Psoas muscle (tissue), 8 donors: Measurements from ENCODE around the gene CSTPP1. TPM values are rescaled to one million over a fixed set of nuclear protein-coding genes. Genes with fewer than 3 reads are reported as not detected.
"Not testable (repeated sequence)": the region's sequence is repeated elsewhere in the genome, so short reads cannot be mapped to it uniquely, and the experiment has no call there.

Source experiments
- ATAC-seq, 4 donors: fragments of 200-7000 bp; cut with Tn5 transposase; one replicate each; pipeline ENCODE4 v1.9.1; 2020; ENCODE audit warnings: moderate library complexity in 3 of 4, mild to moderate bottlenecking in 2 of 4
- DNase-seq, 2 donors: peaks; one replicate each; pipeline ENCODE4 v3.0.0-alpha.2; 2020
- H3K27ac ChIP-seq: fragments of 200-600 bp; one replicate; pipeline ENCODE4 v1.8.0; 2022
- H3K27me3 ChIP-seq, 3 donors: fragments of 200-600 bp in 1 of 3; one replicate each; pipeline versions ENCODE4 v1.6.1 to v1.8.0; 2013 to 2022; ENCODE audit warnings: low read length in 2 of 3, mild to moderate bottlenecking in 2 of 3, moderate library complexity in 1 of 3; ENCODE audit not compliant: insufficient read depth in 3 of 3
- H3K36me3 ChIP-seq, 2 donors: fragments of 200-600 bp in 1 of 2; one replicate each; pipeline versions ENCODE4 v1.6.1 to v1.8.0; 2013 to 2022; ENCODE audit warnings: low read depth in 1 of 2, mild to moderate bottlenecking in 1 of 2, moderate library complexity in 1 of 2; ENCODE audit not compliant: insufficient read depth in 1 of 2
- H3K4me1 ChIP-seq: fragments of 200-600 bp; one replicate; pipeline ENCODE4 v1.8.0; 2022
- H3K4me3 ChIP-seq: fragments of 200-600 bp; one replicate; pipeline ENCODE4 v1.8.0; 2022; ENCODE audit warnings: mild to moderate bottlenecking
- H3K9me3 ChIP-seq: fragments of 200-600 bp; one replicate; pipeline ENCODE4 v1.8.0; 2022
- WGBS, 3 donors: extraction: QIAGEN DNeasy Blood & Tissue Kit; methylation state at CpG; one replicate each; pipeline versions ENCODE4 v1.1.6 to v1.1.7; 2013; 5-methylcytosine and 5-hydroxymethylcytosine counted together
- intact Hi-C, 2 donors: fragments of 100-400 bp; cut with DNase I; formaldehyde crosslinking; loops; one replicate each; pipeline versions ENCODE4 v1.11.0 to v1.14.2; 2022
- polyA plus RNA-seq, 3 donors: library from polyadenylated mRNA; stranded (reverse); fragments of 200-250 nt; gene quantifications; one replicate each; pipeline ENCODE4 v1.2.3, GENCODE V29; 2013
- total RNA-seq, 4 donors: library from RNA; stranded (reverse); fragmentation: NEBNext Ultra II Directional in 2 of 4; extraction: Animal tissue kit (Norgen Biotek cat#: 25700) in 2 of 4; gene quantifications; one replicate each; pipeline versions ENCODE4 v1.2.1 to v1.2.4, GENCODE V29; 2021 to 2023
- TF ChIP-seq, protein P1 (sequence below): fragments of 200-600 bp; IDR thresholded peaks from one replicate; pipeline ENCODE4 v1.8.0; 2022; ENCODE audit warnings: antibody characterized with exemption
- donor health status: healthy with polysubstance abuse.
- donor health status: DM: no; HTN: no; CAD: no; lungs with moderate emphysema.
- donor health status: Bipolar disorder and iron deficiency.
- donor health status: healthy.
- donor health status: DM: yes; HTN: yes; CAD: no.
- donor health status: DM: no; HTN: no; CAD: no.
- donor health status: DM: no; HTN: no; CAD: no.
- donor health status: DM: yes; HTN: yes; CAD: no.

The CSTPP1 gene
- total and polyA plus RNA-seq, 7 donors = 5.1 to 10.0 (median 6.9) TPM

DNA sequence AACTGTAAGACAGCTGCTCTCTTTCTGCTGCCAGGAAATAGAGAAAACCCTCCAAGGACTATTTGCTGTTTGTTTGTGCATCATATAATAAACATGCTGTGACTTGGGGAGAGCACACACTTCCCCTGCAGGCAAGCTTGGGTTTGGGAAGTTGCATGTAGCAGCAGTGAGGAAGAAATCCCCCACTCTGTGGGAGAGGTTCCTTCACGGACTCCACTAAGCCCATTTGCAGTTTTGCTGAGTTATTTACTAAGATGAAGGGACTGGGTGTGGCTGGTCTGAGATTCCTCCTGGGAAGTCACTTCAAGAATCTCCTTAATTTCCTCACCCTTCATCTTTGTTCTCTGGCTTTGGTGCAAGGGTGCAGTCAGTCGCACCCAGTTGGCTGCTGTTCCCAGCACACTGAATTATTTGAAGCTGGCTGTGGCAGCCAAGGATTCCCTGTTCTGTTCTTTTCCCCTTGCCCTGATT lies 135.3 kb downstream of the CSTPP1 start:
- WGBS, 3 donors = 41 to 54% (median 45%) methylated on average over 2 of the region's 2 CpGs
- H3K27ac ChIP-seq = no peak overlapping the region
- H3K4me1 ChIP-seq = no peaks in the 10 kb centered on the region
- no peaks in the 10 kb centered on the region for H3K36me3 ChIP-seq
- H3K27me3 ChIP-seq = no peaks in the 10 kb centered on the region
- no peaks in the 10 kb centered on the region for H3K9me3 ChIP-seq
- DNase-seq (peak in 1 of 2 donors; percentile 52), ATAC-seq (no peak)
- H3K4me3 ChIP-seq = no peak overlapping the region
- TF ChIP-seq, protein P1, sequence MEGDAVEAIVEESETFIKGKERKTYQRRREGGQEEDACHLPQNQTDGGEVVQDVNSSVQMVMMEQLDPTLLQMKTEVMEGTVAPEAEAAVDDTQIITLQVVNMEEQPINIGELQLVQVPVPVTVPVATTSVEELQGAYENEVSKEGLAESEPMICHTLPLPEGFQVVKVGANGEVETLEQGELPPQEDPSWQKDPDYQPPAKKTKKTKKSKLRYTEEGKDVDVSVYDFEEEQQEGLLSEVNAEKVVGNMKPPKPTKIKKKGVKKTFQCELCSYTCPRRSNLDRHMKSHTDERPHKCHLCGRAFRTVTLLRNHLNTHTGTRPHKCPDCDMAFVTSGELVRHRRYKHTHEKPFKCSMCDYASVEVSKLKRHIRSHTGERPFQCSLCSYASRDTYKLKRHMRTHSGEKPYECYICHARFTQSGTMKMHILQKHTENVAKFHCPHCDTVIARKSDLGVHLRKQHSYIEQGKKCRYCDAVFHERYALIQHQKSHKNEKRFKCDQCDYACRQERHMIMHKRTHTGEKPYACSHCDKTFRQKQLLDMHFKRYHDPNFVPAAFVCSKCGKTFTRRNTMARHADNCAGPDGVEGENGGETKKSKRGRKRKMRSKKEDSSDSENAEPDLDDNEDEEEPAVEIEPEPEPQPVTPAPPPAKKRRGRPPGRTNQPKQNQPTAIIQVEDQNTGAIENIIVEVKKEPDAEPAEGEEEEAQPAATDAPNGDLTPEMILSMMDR = no peak
- intact Hi-C loops = no loop called here

DNA sequence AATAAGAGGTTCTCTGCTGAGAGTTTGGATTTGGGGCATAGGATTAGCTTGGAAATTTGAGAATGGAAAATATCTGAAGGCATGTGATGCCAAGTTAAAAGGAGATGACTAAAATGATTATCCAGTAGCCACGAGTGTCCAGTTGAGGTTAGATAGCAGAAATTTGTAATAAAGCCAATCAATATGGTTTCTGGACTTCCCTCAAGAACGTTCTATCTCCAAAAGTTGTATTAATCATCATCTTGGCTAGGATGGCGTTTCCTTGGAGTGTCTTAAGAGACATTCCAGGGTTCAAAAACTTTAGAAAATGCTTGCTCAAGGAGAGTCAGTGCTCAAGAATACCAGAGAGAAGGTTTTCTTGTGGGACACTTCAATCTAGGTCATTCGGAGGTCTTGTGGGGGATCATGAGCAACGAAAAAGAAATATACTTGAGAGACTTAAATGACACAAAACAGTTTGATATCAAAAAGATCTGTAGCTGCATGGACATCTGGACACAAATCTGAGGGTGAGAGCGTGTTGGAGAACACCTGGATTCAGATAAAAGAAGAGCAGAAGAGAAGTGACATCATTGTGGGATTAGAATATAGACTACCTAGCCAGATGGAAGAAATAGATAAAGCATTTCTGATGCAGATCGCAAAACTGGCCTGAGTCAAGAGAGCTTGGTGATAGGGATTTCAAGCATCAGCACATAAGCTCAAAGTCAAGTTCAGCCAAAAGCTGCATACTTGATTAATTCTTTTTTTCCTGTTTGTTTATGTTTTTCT lies 142.4 kb downstream of the CSTPP1 start:
- intact Hi-C loops = no loop called here
- Histone ChIP-seq H3K27ac (no peak overlapping the region), H3K9me3 (no peaks in the 10 kb centered on the region), H3K4me1 (no peaks in the 10 kb centered on the region), H3K4me3 (no peak overlapping the region), H3K36me3 (no peaks in the 10 kb centered on the region), H3K27me3 (no peaks in the 10 kb centered on the region)
- WGBS, 3 donors = 63 to 65% (median 63%) methylated on average over 7 of the region's 7 CpGs
- ATAC-seq (no peak), DNase-seq (no peak)
- TF ChIP-seq, protein P1 = no peak

DNA sequence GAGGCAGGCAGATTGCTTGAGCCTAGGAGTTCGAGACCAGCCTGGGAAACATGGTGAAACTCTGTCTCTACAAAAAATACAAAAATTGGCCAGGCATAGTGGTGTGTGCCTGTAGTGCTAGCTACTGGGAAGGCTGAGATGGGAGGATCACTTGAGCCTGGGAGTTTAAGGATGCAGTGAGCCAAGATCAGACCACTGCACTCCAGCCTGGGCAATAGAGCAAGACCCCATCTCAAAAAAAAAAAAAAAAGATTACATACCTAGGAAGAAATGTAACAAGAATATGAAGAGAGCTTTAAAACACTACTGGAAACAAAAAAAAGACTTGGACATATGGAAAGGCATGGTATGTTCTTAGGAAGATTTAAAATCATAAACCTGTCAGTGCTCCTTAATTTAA lies 144.2 kb downstream of the CSTPP1 start:
- ATAC-seq, H3K4me1 ChIP-seq, H3K27ac ChIP-seq, H3K4me3 ChIP-seq, H3K36me3 ChIP-seq, H3K27me3 ChIP-seq, DNase-seq, H3K9me3 ChIP-seq, intact Hi-C loops: not testable (repeated sequence)
- WGBS, 3 donors = 96 to 100% (median 99%) methylated on average over 1 of the region's 1 CpG

DNA sequence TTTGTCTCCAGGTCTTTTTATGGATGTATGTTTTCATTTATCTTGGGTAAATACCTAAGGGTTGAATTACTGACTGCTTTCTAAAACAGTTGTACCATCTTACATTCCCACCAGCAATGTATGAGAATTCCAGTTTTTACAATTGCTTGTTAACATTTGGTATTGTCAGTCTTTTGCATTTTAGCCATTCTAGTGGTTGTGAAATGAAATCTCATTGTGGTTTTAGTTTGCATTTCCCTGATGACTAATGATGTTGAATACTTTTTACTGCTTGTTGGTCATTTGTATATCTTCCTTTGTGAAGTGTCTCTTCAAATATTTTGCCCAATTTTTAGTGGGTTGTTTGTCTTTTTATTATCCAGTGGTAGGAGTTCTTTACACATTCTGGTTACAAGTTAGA lies 147.4 kb downstream of the CSTPP1 start:
- ATAC-seq (no peak), DNase-seq (no peak)
- H3K27ac ChIP-seq = no peak overlapping the region
- no peaks in the 10 kb centered on the region for H3K27me3 ChIP-seq
- H3K36me3 ChIP-seq = no peaks in the 10 kb centered on the region
- H3K9me3 ChIP-seq = no peaks in the 10 kb centered on the region
- no peaks in the 10 kb centered on the region for H3K4me1 ChIP-seq
- intact Hi-C loops = no loop called here
- TF ChIP-seq, protein P1 = no peak
- no peak overlapping the region for H3K4me3 ChIP-seq

DNA sequence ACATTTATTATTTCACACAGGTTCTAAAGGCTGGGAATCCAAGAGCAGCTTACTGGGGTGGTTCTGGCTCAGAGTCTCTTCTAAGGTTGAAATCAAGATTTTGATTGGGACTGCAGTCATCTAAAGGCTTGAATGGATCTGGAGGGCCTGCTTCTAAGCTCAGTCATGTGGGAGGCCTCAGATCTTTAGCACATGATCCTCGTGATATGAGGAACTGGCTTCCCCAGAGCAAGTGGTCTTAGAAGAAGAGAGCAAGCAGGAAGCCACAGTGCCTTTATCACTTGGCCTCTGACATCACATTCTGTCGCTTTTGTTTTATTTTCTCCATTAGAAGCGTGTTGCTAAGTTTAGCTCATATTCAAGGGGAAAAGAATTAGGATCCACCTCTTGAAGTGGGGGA lies 151.2 kb downstream of the CSTPP1 start:
- WGBS, 3 donors = 72 to 86% (median 84%) methylated on average over 3 of the region's 3 CpGs
- intact Hi-C loops = no loop called here
- Histone ChIP-seq H3K36me3 (no peaks in the 10 kb centered on the region), H3K4me3 (no peak overlapping the region), H3K27ac (no peak overlapping the region), H3K27me3 (no peaks in the 10 kb centered on the region), H3K9me3 (no peaks in the 10 kb centered on the region), H3K4me1 (no peaks in the 10 kb centered on the region)
- TF ChIP-seq, protein P1 = no peak
- DNase-seq (no peak), ATAC-seq (no peak)
